C4-2B (cell line): ENCODE results near the gene OR10G8.
A peak's percentile ranks its signal among the peaks of the same experiment; 100 is the strongest.

Source experiments
- CTCF ChIP-seq: fragments of 450-650 bp; conservative IDR thresholded peaks from 2 replicates; pipeline ENCODE4 v1.5.1; 2017; ENCODE audit warnings: mild to moderate bottlenecking
- ZFX ChIP-seq: fragments of 450-650 bp; IDR thresholded peaks from 2 replicates; pipeline ENCODE4 v1.6.1; 2017

DNA sequence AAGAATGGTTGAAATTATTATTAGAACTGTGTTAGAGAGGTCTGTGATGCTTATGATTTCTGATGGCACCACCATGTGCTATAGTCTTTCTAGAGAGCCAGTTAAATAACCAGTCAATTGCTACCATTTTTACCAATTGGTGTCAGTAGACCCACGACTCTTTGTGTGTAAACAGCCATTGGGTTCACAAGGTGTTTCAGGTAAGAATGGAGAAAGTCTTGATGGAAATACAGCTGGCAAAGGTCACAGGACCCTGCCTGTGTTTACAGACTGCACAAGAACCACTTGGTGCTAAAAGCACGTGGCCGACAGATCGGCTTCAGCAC, 45.0 kb downstream of the OR10G8 start:
- peak; percentile 66 for TF ChIP-seq CTCF
- TF ChIP-seq ZFX: no peak
